T-helper 1 cell treated with Interleukin-12 subunit alpha and Interleukin-12 subunit beta and Interleukin-4 antibody, amounts not matched to agents 30 ng/mL and 1 ng/mL, for 36 hours (primary cell): ENCODE data around the gene PRM2. TPM values are rescaled to one million over a fixed set of nuclear protein-coding genes. Genes with fewer than 3 reads are reported as not detected.
"Not testable (repeated sequence)": the region's sequence is repeated elsewhere in the genome, so short reads cannot be mapped to it uniquely, and the experiment has no call there.

Experiments
- intact Hi-C: fragments of 100-400 bp; cut with micrococcal nuclease; formaldehyde crosslinking; loops from one replicate; pipeline ENCODE4 v1.15.1; 2024
- total RNA-seq: library from RNA; stranded (reverse); gene quantifications from 2 replicates; pipeline ENCODE4 v1.2.3, GENCODE V29; 2022

Gene PRM2
- total RNA-seq, 1 donor from 2014 or later, result not detected

GRCh38 chr16:11307639-11308492 lies 31.6 kb upstream of the PRM2 start:
- intact Hi-C loops, result no loop called here

- intact Hi-C loops, result no loop called here
Observed at GRCh38 chr16:11306997-11307638, 30.8 kb upstream of the PRM2 start.

- intact Hi-C loops, result no loop called here
Observed at GRCh38 chr16:11306381-11306780, 30.1 kb upstream of the PRM2 start.

DNA sequence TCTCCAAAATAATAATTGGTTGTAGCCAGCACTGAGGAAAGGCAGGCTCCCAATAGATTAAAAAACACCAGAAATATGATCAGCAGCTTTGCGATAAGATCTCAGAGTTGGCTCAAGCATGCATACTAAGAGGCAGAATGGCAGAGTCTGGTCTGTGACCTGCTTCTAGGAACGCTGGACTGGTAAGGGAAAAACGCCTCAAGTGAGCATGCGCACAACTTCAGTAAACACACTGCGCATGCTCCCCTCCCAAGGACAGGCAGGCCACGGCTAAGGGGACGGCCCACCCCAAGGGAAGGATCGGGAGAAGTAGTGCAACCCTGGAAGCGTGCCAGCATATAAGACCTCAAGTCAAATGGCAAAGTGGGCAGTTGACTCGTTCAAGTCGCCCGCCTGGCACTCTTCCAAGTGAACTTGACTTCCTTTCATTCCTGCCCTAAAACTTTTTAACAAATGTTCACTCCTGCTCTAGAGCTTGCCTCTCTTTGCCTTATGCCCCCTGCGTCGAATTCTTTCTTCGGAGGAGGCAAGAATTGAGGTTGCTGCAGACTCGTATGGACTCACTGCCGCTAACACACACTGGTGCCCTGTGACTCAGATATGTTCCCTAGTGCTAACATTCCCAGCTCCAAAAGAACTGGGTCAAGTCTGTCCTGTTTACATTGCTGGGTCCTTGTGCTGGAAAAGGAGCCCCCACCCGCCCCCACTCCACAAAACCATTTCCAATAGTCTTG lies 27.3 kb upstream of the PRM2 start:
- intact Hi-C loops, result no loop called here

- intact Hi-C loops, result no loop called here
Observed at GRCh38 chr16:11302977-11303376, 26.7 kb upstream of the PRM2 start.

GRCh38 chr16:11301645-11302501 lies 25.6 kb upstream of the PRM2 start:
- intact Hi-C loops, result no loop called here

DNA sequence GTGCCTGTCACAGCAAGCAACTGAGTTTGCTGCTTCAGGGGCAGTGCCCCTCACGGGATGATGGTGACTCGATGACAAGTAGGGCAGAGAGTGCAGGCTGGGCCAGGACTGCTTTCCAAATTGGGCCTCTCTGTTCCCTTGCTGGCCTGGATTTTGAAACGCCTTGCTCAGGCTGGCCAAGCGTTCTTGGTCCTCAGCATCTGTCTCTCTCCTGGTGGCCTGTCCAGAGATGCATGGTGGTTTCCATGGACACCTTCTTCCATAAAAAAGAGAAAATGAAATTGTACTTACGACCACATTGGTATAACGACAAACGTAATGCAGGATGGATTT lies 24.2 kb upstream of the PRM2 start:
- intact Hi-C loops, result no loop called here

GRCh38 chr16:11299865-11300559 lies 23.7 kb upstream of the PRM2 start:
- intact Hi-C loops, result no loop called here

DNA sequence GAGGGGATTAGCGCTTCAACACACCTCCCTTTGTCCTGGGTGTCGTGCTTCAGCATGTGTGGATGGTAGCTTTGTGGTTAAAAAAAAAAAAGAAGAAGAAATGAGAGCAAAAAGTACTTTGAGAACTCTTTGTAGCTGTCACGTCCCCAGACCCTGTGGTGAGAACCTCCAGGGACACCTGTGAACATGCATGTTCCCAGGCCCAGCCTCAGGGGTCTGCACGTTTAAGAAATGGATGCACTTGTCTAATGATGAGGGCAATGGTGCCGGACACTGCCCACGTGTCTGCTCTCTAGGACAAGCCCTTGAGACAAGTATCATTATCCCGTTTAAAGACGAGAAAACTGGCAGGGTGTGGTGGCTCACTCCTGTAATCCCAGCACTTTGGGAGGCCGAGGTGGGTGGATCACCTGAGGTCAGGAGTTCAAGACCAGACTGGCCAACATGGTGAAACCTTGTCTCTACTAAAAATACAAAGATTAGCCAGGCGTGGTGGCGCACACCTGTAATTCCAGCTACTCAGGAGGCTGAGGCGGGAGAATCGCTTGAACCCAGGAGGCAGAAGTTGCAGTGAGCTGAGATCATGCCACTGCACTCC lies 22.8 kb upstream of the PRM2 start:
- intact Hi-C loops, result not testable (repeated sequence)

GRCh38 chr16:11298143-11298900 lies 22.0 kb upstream of the PRM2 start:
- intact Hi-C loops, result no loop called here

GRCh38 chr16:11297492-11298142 lies 21.3 kb upstream of the PRM2 start:
- intact Hi-C loops, result loop anchor here (1.0 kb wide), 5 partner anchors 14 to 57 kb away; partner anchors contain the start of gene RMI2

- intact Hi-C loops, result loop anchor here (1.0 kb wide), 5 partner anchors 14 to 57 kb away; partner anchors contain the start of gene RMI2
Observed at GRCh38 chr16:11296706-11297491, 20.6 kb upstream of the PRM2 start.

DNA sequence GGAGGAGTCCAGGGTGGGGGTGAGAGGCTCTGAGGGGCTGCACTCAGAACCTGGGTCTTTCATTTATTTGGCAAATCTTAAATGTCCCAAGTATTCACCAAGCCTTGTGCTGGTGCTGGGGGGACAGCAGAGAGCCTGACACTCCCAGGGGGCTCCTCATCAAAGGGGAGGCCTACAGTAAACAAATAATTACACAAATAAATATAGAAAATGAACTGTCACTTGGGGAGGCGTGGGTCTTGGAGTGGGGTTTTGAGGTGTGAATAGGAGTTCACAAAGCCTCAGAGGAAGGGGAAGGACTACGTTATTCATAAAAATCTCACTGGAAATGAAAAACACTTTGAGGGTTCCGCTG lies 20.0 kb upstream of the PRM2 start:
- intact Hi-C loops, result no loop called here

- intact Hi-C loops, result no loop called here
Observed at GRCh38 chr16:11295672-11296071, 19.4 kb upstream of the PRM2 start.

GRCh38 chr16:11292076-11292748 lies 15.9 kb upstream of the PRM2 start:
- intact Hi-C loops, result no loop called here

DNA sequence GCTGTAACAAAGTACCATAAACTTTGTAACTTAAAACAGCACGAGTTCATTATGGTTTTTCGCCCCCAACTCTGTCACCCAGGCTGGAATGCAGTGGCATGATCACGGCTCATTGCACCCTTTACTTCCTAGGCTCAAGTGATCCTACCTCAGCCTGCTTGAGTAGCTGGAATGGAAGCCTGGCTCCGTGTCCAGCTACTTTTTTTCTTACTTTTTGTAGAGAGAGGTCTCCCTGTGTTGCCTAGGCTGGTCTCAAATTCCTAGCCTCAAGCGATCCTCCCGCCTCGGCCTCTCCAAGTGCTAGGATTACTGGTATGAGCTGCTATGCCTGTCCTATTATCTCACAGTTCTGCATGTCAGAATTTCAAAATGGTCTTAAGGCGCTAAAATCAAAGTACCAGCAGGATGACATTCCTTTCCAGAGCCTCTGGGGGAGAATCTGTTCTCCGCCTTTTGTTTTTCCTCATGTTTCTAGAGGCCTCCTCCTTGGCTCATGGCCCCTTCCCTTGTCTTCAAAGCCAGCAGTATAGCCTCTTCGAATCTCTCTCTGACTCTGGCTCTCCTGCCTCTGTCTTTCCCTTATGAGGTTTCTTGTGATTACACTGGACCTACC lies 14.9 kb upstream of the PRM2 start:
- intact Hi-C loops, result no loop called here
